Measurements from ENCODE around the gene PRAC2. TPM values are rescaled to one million over a fixed set of nuclear protein-coding genes. Genes with fewer than 3 reads are reported as not detected.
"Not testable (repeated sequence)": the region's sequence is repeated elsewhere in the genome, so short reads cannot be mapped to it uniquely, and the experiment has no call there.

Gene PRAC2
- total and polyA plus RNA-seq, 3 donors from 2014 or later: 0.86 to 3.2 (median 2.6) TPM

- intact Hi-C loops (cut with DNase I; ENCODE audit: low total_unique reads): no loop called here
- H3K27me3 ChIP-seq: no peaks in the 10 kb centered on the region
- no peak for TF ChIP-seq POLR2A (IDR thresholded peaks at IDR 0.05)
- TF ChIP-seq CTCF (IDR thresholded peaks at IDR 0.05): no peak
- H3K27ac ChIP-seq: no peak overlapping the region
- no peak overlapping the region for H3K4me3 ChIP-seq
- 79 to 86% methylated on average over 11 of the region's 11 CpGs for WGBS, 2 donors
- DNase-seq: no peak
- H3K4me1 ChIP-seq: no peaks in the 10 kb centered on the region
- no peaks in the 10 kb centered on the region for H3K36me3 ChIP-seq (ENCODE audit: low read depth, missing control alignments)
- no peaks in the 10 kb centered on the region for H3K9me3 ChIP-seq
Measured at GRCh38 chr17:48704361-48705248, 18.4 kb upstream of the PRAC2 start.

- no peak for TF ChIP-seq POLR2A (IDR thresholded peaks at IDR 0.05)
- no peak for TF ChIP-seq CTCF (IDR thresholded peaks at IDR 0.05)
- Histone ChIP-seq H3K4me1 (no peaks in the 10 kb centered on the region), H3K27me3 (no peaks in the 10 kb centered on the region), H3K27ac (no peak overlapping the region), H3K9me3 (no peaks in the 10 kb centered on the region), H3K36me3 (ENCODE audit: low read depth, missing control alignments) (no peaks in the 10 kb centered on the region), H3K4me3 (no peak overlapping the region)
- intact Hi-C loops (cut with DNase I; ENCODE audit: low total_unique reads): no loop called here
- 62 to 70% methylated on average over 4 of the region's 4 CpGs for whole genome bisulfite sequencing, 2 donors
- no peak for DNase-seq
Measured at GRCh38 chr17:48711128-48711527, 11.9 kb upstream of the PRAC2 start.

- Histone ChIP-seq H3K4me3 (no peak overlapping the region), H3K36me3 (ENCODE audit: low read depth, missing control alignments) (no peaks in the 10 kb centered on the region), H3K27ac (no peak overlapping the region), H3K4me1 (no peaks in the 10 kb centered on the region), H3K27me3 (peaks cover 3% of the 10 kb centered on the region), H3K9me3 (no peaks in the 10 kb centered on the region)
- DNase-seq: no peak
- 44% methylated on average over 5 of the region's 5 CpGs for WGBS, 2 donors
- intact Hi-C loops (cut with DNase I; ENCODE audit: low total_unique reads): no loop called here
- TF ChIP-seq POLR2A (IDR thresholded peaks at IDR 0.05): no peak
- TF ChIP-seq CTCF (IDR thresholded peaks at IDR 0.05): no peak
Measured at GRCh38 chr17:48715496-48716399, 7.2 kb upstream of the PRAC2 start.

GRCh38 chr17:48716549-48716948 lies 6.4 kb upstream of the PRAC2 start:
- WGBS, 2 donors: 67 to 81% methylated on average over 3 of the region's 3 CpGs
- H3K27ac ChIP-seq; H3K27me3 ChIP-seq; H3K4me3 ChIP-seq; H3K36me3 ChIP-seq (ENCODE audit: low read depth, missing control alignments); H3K4me1 ChIP-seq; DNase-seq; H3K9me3 ChIP-seq; intact Hi-C loops (cut with DNase I; ENCODE audit: low total_unique reads): not testable (repeated sequence)
